HUDEP-2 (cell line): ENCODE measurements around the gene SNX13.

ENCODE experiments used
- DNase-seq, 76 experiments: peaks; one replicate each; lab custom pipeline; 2025; ENCODE audit not compliant: unreplicated experiment in 76 of 76; lab: John Stamatoyannopoulos, UW

SNX13 gene

DNA sequence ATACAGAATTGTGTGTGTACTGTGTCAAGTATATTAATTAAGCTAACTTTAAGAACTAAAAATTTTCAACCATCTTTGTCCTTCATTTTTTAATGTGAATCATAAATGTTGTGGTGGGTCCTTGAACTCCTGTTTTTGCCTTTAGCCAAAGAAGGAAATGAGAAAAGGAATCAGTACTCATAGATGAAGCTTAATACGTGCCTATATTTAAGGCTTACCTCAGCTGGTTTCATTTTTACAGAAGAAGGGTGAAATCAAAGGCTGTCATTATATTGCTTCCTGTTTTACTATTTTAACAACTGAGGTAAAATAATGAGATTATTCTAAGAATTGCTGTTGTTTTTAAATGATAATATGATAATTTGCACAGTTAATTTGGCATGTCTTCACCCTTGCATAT, 6.3 kb upstream of the SNX13 start:
- DNase-seq, result no peak

DNA sequence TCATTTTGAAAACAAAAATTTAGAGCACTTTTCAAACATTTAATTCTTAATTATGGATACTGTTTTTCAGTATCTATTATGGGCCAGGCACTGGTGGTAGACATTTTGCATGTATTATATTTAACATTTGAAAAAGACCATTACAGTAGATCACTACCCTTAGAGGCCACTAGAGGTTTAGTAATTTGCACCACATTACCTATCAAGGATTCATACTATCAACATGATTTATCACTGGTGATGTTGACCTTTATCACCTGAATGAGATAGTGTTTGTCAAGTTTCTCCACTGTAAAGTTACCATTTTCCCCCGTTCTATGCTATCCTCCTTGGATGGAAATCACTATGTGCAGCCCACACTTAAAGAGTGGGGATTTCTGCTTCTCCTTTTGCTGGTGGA, 4.4 kb upstream of the SNX13 start:
- no peak for DNase-seq

DNA sequence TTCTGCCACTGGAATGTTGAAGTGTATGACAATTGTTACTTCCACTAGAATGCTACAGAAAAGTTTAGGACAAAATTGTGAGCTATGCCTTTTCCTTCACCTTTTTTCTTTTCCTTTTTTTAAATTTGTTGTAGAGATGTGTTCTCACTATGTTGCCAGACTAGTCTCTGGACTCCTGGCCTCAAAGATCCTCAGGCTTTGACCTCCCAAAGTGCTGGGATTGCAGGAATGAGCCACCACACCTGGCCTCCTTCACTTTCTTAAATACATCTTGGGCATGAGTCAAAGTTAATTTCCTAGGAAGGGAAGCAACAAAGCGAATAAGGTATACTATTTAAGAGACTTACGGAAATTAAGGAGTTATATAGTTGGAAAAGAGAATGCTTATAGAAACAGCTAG, 2.7 kb upstream of the SNX13 start:
- DNase-seq, result no peak

DNA sequence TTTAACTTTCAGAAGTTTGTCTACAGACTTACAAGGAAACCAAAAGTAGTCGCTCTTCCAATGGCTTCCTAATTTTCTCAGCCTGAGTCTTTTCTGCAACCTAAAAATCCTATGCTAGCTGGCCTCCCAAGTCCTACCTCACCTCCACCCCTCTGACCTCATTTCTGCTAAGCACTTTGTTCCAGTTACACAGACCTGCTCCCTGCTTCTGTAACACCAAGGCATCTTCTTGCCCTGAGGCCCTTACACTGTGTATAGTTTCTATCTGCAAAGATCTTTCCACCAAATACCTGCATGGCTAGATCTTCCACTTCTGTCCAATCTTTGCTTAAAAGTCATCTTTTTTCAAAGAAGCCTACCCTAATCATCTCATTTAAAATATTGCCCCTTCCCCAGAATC, 1.9 kb upstream of the SNX13 start:
- DNase-seq, result no peak

DNA sequence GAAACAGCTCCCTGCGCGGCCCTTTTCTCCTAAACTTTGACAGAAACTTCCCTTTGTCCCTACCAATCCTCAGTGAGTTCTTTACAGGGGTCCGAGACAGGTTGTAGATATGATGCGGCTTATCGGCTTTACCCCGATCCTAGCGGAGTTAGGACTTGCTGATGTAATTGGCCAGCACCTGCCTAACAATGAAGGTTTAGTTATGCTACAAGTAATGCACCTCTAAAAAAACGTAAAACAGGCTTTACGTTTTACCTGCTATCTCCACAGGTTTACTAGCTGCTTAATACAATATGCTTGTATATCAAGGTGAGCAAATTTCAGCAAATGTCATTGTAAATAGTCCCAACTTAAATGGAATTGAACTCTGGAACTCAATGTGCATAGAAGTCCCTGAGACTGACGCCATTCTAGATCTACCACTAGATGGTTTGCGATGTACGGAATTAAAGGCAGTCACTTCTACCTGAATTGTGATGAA, 697 bp upstream of the SNX13 start:
- peak in 2 of 76 experiments; percentile 36 to 54 for DNase-seq

DNA sequence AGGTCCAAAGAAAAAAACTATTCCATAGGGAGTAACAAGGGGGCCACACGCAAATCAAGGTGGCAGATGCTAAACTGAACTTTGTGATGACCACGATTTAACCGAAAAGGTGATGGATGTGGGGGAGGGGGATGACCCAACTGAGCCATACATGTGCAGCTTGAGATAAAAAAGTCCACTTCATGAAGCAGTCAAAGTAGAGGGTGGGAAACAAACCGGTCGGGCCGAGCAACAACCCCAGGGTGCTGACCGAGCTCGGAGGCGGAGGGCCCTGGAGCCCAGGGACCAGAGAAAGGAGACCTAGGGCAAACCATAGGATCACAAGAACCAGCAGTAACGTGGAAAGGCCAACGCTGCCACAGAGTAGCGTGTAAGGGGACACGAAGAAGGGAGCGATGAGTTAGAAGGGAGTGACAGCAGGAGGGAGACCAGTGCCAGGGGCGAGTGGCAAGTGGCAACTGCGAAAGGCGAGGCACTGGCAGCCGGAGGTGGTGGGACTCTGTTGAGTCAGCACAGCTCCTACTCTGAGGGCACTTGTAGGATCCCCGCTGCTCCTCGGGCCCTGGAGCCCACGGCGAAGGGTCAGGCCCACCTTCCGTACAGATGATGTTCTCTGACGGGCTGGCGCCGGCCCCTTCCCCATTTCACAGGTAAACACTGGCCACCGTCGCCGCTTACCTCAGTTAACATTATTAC, 540 bp downstream of the SNX13 start:
- DNase-seq, result peak in 61 of 76 experiments; percentile 5 to 77 (median 45)

DNA sequence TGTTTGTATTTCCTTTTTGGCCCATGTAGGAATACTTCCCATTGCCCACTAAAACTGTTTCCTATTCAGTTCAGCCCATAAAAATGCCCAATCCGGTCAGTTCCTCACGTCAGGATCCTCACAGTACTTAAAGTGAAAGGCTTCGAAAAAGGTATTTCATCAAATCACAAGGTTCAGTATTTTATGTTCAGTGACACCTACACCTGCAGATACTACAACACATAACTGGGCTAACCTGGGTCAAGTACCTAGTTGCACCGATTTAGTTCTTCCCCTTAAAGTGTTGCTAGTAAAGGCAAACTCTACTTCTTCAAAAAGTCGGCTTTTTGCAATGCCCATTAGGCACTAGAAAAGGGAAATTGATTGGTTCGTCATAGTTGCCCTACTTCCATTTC, 1.1 kb downstream of the SNX13 start:
- peak in 8 of 76 experiments; percentile 6 to 40 (median 16) for DNase-seq

DNA sequence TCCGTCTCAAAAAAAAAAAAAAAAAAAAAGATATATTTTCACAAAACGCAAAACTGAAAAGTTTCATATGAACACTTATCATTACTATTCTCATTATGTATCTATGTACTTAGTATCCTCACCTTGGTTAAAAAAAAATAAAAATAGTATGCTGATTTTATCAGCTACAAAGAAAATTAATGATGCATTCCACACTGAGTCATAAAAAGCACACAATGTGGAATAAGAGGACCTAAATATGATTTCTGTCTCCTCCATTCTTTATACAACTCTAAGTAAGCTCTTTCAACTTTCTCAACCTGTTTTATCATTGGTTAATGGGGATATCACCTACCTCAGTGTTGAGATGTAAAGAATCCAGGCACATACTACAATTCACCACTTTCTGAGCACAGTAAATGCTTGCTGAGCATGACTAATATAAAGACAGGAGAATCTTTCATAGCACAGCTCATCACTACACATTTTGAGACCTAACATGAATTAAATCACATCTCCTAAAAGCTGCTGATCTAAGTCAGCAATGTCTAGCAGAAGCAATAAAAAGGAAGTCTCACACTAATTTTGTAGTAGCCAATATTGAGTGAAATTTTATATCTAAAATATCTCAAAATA, 2.7 kb downstream of the SNX13 start:
- DNase-seq, result no peak

DNA sequence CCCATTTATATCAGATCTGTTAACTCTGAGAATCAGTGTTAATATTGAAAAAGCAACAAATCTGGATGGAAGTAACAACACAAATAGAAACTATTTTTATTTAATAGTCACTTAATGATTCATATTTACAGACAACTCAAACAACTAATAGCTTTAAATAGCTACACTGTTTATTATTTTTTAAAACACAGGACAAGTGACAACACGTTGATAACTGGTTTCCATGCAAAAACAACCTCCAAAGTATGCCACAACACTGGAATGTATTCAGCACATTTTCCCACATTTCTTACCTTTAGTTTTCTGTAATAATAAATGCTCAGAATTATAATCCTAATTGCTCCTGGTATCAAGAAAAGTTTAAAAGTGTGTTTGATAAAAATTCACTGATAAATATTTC, 4.0 kb downstream of the SNX13 start:
- DNase-seq, result no peak

DNA sequence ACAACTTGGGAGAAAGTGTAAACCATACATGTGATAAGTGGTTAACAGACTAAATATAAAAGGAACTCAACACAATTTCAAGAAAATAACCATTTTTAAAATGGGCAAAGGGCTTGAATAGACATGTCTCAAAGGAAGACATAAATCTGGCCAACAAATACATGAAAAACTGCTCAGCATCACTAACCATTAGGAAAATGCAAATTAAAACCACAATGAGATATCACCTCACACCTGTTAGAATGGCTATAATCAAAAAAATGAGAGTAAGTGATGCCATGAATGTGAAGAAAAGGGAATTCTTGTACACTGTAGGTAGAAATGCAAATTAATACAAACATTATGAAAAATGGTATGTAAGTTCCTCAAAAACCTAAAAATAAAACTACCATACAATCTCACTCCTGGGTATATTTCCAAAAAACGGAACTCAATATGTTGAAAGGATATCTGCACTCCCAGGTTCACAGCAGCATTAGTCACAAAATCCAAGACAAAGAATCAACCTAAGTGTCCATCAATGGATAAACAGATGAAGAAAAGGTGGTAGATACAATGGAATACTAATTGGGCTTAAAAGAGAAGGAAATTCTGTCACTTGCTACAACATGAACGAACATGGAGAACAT, 5.6 kb downstream of the SNX13 start:
- no peak for DNase-seq

DNA sequence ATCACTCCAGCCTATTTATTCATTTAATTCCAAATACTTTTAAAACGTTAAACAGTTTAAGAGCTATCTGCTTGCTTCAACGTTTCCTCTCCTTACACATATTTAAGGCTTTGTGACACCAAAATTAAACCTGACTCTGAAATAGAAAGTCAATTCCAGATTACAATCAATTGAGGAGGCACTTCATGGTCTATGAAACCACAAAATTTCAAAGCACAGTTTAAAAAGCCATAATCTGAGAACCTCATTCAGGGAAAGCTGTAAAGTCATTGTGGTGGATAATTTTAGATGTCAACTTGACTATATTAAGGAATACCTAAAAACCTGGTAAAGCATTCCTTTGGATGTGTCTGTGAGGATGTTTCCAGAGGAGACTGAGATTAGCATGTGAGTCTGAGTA, 6.2 kb downstream of the SNX13 start:
- DNase-seq, result no peak

DNA sequence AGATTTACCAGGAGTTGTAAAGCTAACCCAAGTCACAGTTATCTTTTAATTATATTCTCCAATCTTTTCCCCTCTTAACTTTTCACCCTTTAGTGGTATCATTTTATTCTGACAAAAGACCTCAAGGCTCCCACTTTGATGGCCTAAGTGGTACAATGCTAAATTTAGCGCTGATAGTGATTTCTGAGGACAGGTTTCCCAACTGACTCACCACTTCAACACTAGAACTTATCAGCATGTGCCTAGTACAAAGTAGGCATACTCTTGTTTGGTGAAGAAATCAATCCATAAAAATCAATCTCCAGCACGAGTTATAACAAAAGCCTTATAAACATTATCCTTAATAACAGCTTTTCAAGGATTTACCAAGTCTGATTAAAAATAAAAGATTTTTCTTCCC, 7.5 kb downstream of the SNX13 start:
- DNase-seq, result no peak

DNA sequence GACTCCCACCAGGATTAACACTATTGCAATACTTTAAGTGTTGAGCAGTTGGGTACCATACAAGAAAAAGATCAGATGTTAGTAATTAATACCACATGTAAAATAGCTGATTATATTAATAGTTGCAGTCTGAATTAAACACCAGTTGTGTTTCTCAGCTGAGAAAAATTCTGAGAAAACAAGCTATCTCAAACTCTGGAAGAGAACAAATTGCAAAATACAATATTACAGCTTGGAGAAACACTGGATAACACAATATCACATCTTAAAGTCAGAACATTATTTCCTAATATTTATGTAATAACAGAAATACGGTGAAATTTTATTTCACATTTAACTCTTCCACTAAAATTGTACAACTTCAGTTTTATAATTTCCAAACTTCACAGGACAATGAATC, 9.2 kb downstream of the SNX13 start:
- no peak for DNase-seq

DNA sequence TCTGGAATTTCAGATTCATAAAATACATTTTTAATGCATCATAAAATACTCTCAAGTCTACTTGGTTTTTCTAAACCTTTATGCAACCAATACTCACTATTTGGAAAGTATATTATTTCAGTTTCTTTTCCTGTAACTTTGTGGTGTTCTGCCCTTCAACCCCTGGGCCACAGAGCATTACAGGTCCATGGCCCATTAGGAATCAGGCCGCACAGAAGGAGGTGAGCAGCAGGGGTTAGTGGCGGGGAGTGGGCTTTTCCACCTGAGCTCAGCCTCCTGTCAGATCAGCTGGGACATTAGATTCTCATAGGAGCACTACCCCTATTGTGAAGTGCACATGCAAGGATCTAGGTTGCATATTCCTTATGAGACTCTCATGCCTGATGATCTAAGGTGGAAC, 9.7 kb downstream of the SNX13 start:
- no peak for DNase-seq

DNA sequence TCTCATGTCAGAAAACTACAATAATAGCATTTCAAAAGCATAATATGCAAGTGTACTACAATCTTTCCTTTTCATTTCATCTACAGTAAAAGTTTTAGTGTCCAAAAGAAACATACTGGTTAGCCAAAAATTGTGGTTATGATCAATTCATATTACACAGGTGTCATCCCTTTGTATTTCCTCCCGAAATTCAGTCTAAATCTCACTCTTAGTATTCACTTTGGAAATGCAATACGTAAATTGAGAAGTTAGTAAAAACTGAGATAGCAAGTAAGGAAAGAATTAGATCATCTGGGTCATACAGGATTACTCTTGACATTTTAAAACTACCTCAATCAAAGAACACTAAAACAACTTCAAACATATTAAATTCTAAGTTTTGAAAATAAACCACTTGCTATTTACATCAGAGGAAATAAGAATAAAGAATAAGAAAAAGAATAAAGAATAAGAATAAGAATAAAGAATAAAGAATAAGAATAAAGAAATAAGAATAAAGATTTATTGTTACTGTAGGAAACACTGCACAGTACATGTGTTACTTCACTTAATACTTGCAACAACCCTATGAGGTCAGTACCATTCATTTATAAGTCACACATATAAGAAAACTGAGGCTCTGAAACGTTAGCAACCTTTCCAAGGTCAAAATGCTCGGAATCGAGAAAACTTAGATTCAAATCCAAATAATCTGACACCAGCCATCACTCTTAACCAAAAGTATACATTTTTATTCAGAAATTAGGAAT, 10.5 kb downstream of the SNX13 start:
- no peak for DNase-seq

DNA sequence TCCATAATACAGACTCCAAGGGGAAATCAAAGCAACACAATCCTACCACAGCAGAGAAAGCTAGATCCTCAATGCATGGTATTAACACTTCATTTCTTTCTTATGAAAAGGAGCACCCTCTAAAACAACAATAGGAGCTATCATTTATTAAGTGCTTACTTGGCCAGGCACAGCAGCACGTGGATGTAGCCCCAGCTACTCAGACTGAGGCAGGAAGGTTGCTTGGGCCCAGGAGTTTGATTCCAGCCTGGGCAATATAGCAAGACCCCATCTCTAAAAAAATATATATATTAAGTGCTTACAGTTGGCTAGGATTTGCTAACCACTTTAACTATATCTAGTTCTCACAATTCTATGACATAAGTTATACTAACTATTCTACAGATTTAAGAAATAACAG, 12.2 kb downstream of the SNX13 start:
- no peak for DNase-seq

DNA sequence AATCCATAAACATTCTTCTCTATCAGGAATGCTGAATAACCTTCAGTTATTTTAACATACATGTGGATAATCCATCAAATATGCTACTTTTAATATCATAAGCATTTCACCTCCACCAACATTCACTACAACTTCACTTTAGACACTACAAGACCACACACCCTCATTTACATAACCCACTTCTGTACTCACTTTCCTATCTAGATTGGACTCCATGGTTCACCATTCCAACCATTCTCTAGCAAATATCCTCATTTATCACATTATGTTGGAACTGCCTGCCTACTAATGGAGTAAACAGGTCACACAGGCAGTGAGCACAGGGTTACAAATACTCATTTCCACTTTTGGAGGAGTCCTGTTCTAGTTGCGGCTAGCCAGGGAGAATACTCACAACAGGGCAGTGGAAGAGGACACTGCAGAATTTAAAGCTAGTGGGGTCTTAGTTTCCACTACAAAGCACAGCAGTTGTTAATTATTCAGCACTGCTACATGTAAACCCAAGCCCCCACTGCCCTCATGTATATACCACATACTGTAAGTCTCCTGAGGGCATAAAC, 18.4 kb downstream of the SNX13 start:
- DNase-seq, result no peak

DNA sequence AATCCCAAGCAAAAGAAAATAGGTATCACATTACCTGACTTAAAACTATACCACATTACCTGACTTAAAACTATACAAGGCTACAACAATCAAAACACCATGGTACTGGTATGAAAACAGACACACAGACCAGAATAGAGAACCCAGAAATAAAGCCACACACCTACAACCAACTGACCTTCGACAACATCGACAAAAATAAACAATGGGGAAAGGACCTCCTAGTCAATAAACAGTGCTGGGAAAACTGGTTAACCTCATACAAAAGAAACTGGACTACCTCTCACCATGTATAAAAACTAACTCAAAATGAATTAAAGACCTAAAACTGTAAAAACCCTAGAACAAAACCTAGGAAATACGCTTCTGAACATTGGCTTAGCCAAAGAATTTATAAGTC, 22.5 kb downstream of the SNX13 start:
- DNase-seq, result no peak

DNA sequence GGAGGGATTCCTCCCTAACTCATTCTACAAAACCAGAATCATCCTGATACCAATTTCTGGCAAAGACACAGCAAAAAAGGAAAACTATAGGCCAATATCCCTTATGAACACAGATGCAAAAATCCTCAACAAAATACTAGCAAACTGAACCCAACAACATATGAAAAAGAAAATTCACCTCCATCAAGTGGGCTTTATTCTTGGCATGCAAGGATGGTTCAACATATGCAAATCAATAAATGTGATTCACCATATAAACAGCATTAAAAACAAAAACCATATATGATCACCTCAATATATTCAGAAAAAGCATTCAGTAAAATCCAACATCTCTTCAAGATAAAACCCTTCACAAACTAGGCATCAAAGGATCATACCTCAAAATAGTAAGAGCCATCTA, 23.5 kb downstream of the SNX13 start:
- no peak for DNase-seq

DNA sequence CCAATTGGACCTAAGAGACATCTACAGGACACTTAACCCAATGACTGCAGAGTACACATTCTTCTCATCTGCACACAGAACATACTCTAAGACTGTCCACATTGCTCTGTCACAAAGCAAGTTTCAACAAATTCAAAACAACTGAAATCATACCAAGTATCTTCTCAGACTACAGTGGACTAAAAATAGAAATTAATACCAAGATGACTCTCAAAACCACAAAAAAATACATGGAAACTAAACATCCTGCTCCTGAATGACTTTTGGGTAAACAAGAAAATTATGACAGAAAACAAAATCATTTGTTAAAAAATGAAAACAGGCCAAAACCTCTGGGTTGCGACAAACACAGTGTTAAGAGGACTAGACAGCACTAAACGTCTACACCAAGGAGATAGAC, 24.5 kb downstream of the SNX13 start:
- DNase-seq, result no peak

DNA sequence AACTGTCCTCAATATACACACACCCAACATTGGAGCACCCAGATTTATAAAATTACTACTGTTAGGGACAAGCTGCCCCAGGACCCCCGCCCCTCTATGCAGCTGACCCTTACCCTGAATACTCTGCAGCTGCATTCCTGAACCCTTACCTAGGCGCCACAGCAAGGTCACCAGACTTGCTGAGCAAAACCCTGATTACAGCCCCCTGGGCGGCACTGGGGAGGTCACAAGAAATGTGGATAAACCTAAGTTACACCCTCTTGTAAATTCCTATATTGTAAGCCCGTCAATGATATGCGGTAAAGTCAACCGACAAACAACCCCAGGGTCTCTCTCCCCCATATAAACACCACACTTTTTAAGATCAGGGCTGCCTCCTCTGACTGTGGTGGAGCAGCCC, 25.1 kb downstream of the SNX13 start:
- DNase-seq, result no peak
